ENCODE results near the gene RPS6KC1. TPM values are rescaled to one million over a fixed set of nuclear protein-coding genes. Genes with fewer than 3 reads are reported as not detected.

RPS6KC1 gene
- total and polyA plus RNA-seq, 9 of the 15 experiments (the other 6 are each of a cell fraction or from before 2014, with no cell fraction given): 4.3 to 34.6 (median 20.9) TPM

DNA sequence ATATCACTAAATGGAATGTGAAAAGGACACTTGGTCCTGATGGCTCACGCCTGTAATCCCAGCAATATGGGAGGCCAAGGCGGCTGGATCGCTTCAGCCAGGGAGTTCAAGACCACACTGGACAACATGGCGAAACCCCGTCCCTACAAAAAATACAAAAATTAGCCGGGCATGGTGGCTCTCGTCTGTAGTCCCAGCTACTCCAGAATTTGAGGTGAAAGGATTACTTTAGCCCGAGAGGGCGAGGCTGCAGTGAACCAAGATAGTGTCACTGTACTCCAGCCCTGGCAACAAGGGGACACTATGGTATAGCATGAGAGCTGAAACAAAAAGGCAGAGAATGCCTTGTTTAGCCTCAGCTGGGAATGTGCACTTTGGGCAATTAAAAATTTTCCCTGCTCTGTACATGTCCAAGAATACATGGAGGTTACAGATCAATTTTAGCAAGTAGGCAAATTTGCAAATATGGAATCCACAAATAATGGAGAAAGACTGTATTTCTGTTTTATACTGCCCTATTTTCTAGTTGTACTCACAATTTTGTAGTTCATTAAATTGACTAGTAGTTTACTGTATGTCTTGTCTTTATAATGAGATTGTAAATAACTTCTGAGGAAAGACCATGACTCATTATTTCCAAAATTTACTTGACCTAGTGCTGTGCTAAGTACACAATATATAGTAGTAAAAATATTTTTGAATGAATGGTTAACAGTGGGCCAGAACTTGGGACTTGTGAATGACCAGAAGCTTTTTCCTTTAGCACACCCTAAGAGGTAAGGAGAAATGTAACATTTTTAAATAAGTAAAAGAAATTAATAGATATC lies 33.4 kb upstream of the RPS6KC1 start (continued):
- TF ChIP-seq, protein P1, sequence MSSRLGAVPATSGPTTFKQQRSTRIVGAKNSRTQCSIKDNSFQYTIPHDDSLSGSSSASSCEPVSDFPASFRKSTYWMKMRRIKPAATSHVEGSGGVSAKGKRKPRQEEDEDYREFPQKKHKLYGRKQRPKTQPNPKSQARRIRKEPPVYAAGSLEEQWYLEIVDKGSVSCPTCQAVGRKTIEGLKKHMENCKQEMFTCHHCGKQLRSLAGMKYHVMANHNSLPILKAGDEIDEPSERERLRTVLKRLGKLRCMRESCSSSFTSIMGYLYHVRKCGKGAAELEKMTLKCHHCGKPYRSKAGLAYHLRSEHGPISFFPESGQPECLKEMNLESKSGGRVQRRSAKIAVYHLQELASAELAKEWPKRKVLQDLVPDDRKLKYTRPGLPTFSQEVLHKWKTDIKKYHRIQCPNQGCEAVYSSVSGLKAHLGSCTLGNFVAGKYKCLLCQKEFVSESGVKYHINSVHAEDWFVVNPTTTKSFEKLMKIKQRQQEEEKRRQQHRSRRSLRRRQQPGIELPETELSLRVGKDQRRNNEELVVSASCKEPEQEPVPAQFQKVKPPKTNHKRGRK (tag; IDR thresholded peaks at IDR 0.05): no peak
- TF ChIP-seq MTA3 (IDR thresholded peaks at IDR 0.05; ENCODE audit: borderline replicate concordance): no peak
- no peak for TF ChIP-seq PHF21A (IDR thresholded peaks at IDR 0.05; ENCODE audit: borderline replicate concordance, low read depth)
- TF ChIP-seq CAMTA2 (CRISPR knock-in tag; conservative IDR thresholded peaks at IDR 0.05): no peak
- TF ChIP-seq SMAD4 (CRISPR knock-in tag; conservative IDR thresholded peaks at IDR 0.05): peak; percentile 7; the same call in 1 of the 2 replicates

DNA sequence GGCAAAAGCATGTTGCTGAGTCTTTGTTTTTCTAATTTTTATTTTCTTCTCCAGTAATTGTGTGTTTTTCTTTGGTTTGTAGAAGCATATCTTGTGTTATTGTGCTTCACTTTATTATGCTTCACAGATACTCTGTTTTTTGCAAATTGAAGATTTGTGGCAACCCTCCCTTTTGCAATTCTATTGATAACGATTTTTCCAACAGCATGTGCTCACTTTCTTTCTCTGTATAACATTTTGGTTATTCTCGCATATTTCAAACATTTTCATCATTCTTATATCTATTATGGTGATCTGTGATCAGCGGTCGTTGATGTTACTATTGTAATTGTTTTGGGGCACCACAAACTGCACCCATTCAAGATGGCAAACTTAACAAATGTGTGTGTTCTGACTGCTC lies 31.6 kb upstream of the RPS6KC1 start:
- no peak overlapping the region for H3K27ac ChIP-seq (ENCODE audit: extremely low read depth, low read depth, low read length)
- DNase-seq (ENCODE audit: extremely low read depth in 1 of 4, low spot score in 3 of 4): no peak
- FAIRE-seq: no peak
- no peaks in the 10 kb centered on the region for H3K9me3 ChIP-seq (replicated peaks; ENCODE audit: control insufficient read depth, insufficient read depth, low read depth, low read length)
- intact Hi-C loops (cut with micrococcal nuclease): no loop called here
- no peak for ATAC-seq
- WGBS (ENCODE audit: insufficient coverage, low coverage, missing lambda C conversion rate): 63% methylated on average over 4 of the region's 4 CpGs
- POLR2A ChIA-PET: interaction anchor here (1.8 to 2.3 kb wide), 2 partner anchors 8 to 26 kb away, joined by 6 to 8 read pairs; no protein-coding TSS in a partner anchor
- no peak overlapping the region for H3K4me3 ChIP-seq
- H3K4me1 ChIP-seq (replicated peaks in 1 of 2; ENCODE audit: control insufficient read depth in 2 of 2, insufficient read depth in 2 of 2, low read length in 2 of 2): peaks cover 14 to 15% of the 10 kb centered on the region in 2 experiments
- no peak overlapping the region for H2AFZ ChIP-seq (ENCODE audit: low read depth, low read length)
- no peaks in the 10 kb centered on the region for H4K20me1 ChIP-seq (replicated peaks; ENCODE audit: control insufficient read depth, insufficient read depth, low read length)
- H3K79me2 ChIP-seq (ENCODE audit: control insufficient read depth, insufficient read depth, low read length): peaks cover 8% of the 10 kb centered on the region
- H3K9ac ChIP-seq (ENCODE audit: insufficient read depth in 1 of 2, low read depth in 2 of 2, low read length in 2 of 2): no peak overlapping the region
- no peak overlapping the region for H3K4me2 ChIP-seq (ENCODE audit: insufficient read depth, low read length)
- BruUV-seq (replicated peaks): no TSS peak
- CTCF ChIA-PET (ENCODE audit: low intra/inter-chr PET ratio): no interaction called here
- H3K9me1 ChIP-seq (ENCODE audit: control insufficient read depth, insufficient read depth, low read length): no peaks in the 10 kb centered on the region
- TF ChIP-seq, protein P1 (tag; IDR thresholded peaks at IDR 0.05): 0 out of 2 replicates have a peak, but pooled peaks have one; percentile 35
- no peak for TF ChIP-seq RHOXF2B (CRISPR knock-in tag; conservative IDR thresholded peaks at IDR 0.05)
- no peaks in the 10 kb centered on the region for H3K36me3 ChIP-seq (ENCODE audit: control insufficient read depth, insufficient read depth, low read length)
- no peaks in the 10 kb centered on the region for H3K27me3 ChIP-seq (ENCODE audit: control insufficient read depth in 2 of 2, insufficient read depth in 2 of 2, low read length in 2 of 2)
- in situ Hi-C loops (cut with MboI): no loop called here

Data from K562 (cell line).